Gastrocnemius medialis (tissue), 4 donors: ENCODE data around the gene LMO7. TPM values are rescaled to one million over a fixed set of nuclear protein-coding genes. Genes with fewer than 3 reads are reported as not detected.

Source experiments
- ATAC-seq, 2 donors: fragments of 150-250 bp; one replicate each; pipeline ENCODE4 v1.9.1; 2016
- DNase-seq, 2 donors: peaks; one replicate each; pipeline ENCODE4 v3.0.0-alpha.2; 2019
- H3K27ac ChIP-seq, 4 donors: fragments of 200-600 bp; sonication (generic); 1 replicate in 1 of 4; 2 replicates in 3 of 4; pipeline ENCODE4 v1.5.1; 2016 to 2018; ENCODE audit warnings: mild to moderate bottlenecking in 2 of 4, moderate library complexity in 1 of 4
- H3K27me3 ChIP-seq, 3 donors: fragments of 200-600 bp; sonication (generic) in 2 of 3; 1 replicate in 1 of 3; 2 replicates in 2 of 3; pipeline versions ENCODE4 v1.5.1 to v1.6.0; 2016 to 2019; ENCODE audit warnings: mild to moderate bottlenecking in 1 of 3, moderate library complexity in 1 of 3
- H3K36me3 ChIP-seq, 2 donors: fragments of 200-600 bp; sonication (generic) in 1 of 2; one replicate each; pipeline ENCODE4 v1.5.1; 2017 to 2018
- H3K4me1 ChIP-seq, 2 donors: fragments of 200-600 bp; sonication (generic) in 1 of 2; one replicate each; pipeline ENCODE4 v1.5.1; 2016 to 2017; ENCODE audit warnings: mild to moderate bottlenecking in 2 of 2
- H3K4me3 ChIP-seq, 4 donors: fragments of 200-600 bp; sonication (generic) in 3 of 4; 1 replicate in 1 of 4; 2 replicates in 3 of 4; pipeline ENCODE4 v1.5.1; 2016 to 2019; ENCODE audit warnings: mild to moderate bottlenecking in 2 of 4
- H3K9me3 ChIP-seq, 3 donors: fragments of 200-600 bp; sonication (generic) in 2 of 3; 1 replicate in 1 of 3; 2 replicates in 2 of 3; pipeline ENCODE4 v1.5.1; 2016 to 2019
- POLR2A ChIP-seq, 2 donors: fragments of 450-650 bp; IDR thresholded peaks; one replicate each; pipeline ENCODE4 v1.6.1; 2017; ENCODE audit warnings: antibody characterized with exemption in 2 of 2, mild to moderate bottlenecking in 2 of 2, moderate library complexity in 2 of 2
- in situ Hi-C, 4 donors: fragments of 200-750 bp; cut with MboI; loops; one replicate each; pipeline versions ENCODE4 v1.15.0 to v1.8.0; 2017; ENCODE audit warnings: low sequenced_read_pairs in 4 of 4
- intact Hi-C: fragments of 100-400 bp; cut with DNase I; formaldehyde crosslinking; loops from one replicate; pipeline ENCODE4 v1.15.1; 2023; ENCODE audit warnings: low total_unique reads
- total RNA-seq, 4 donors: library from RNA; depleted of rRNA; stranded (reverse); fragments of >200 nt; gene quantifications; one replicate each; pipeline versions ENCODE4 v1.1.0 to v1.2.3, GENCODE V29; 2016
- TF ChIP-seq, protein P1 (sequence below), 5 experiments: fragments of 450-650 bp in 3 of 5; fragments of 200-600 bp in 2 of 5; sonication (generic) in 2 of 5; IDR thresholded peaks in 4 of 5; conservative IDR thresholded peaks in 1 of 5; 1 replicate in 4 of 5; 2 replicates in 1 of 5; pipeline ENCODE4 v1.5.1; 2016 to 2019; ENCODE audit warnings: antibody characterized with exemption in 5 of 5, mild to moderate bottlenecking in 3 of 5, moderate library complexity in 3 of 5

Gene LMO7
- total RNA-seq, 4 donors from 2014 or later = 68.3 to 134 (median 95.9) TPM

GRCh38 chr13:75641026-75641425 is 4.9 kb downstream of the LMO7 start:
- in situ Hi-C loops = no loop called here
- Histone ChIP-seq H3K36me3 (no peaks in the 10 kb centered on the region), H3K9me3 (no peaks in the 10 kb centered on the region), H3K27me3 (peaks cover 0 to 2% (median 0%) of the 10 kb centered on the region in 3 donors), H3K4me3 (no peak overlapping the region), H3K4me1 (peaks cover 0 to 8% of the 10 kb centered on the region in 2 donors), H3K27ac (no peak overlapping the region)
- TF ChIP-seq, protein P1, sequence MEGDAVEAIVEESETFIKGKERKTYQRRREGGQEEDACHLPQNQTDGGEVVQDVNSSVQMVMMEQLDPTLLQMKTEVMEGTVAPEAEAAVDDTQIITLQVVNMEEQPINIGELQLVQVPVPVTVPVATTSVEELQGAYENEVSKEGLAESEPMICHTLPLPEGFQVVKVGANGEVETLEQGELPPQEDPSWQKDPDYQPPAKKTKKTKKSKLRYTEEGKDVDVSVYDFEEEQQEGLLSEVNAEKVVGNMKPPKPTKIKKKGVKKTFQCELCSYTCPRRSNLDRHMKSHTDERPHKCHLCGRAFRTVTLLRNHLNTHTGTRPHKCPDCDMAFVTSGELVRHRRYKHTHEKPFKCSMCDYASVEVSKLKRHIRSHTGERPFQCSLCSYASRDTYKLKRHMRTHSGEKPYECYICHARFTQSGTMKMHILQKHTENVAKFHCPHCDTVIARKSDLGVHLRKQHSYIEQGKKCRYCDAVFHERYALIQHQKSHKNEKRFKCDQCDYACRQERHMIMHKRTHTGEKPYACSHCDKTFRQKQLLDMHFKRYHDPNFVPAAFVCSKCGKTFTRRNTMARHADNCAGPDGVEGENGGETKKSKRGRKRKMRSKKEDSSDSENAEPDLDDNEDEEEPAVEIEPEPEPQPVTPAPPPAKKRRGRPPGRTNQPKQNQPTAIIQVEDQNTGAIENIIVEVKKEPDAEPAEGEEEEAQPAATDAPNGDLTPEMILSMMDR (IDR thresholded peaks at IDR 0.05 in 4 of 5, conservative IDR thresholded peaks at IDR 0.05 in 1 of 5) = no peak
- no peak for TF ChIP-seq POLR2A (IDR thresholded peaks at IDR 0.05)
- DNase-seq = no peak
- ATAC-seq = no peak
- intact Hi-C loops = no loop called here

- Histone ChIP-seq H3K36me3 (no peaks in the 10 kb centered on the region), H3K27me3 (no peaks in the 10 kb centered on the region), H3K4me1 (no peaks in the 10 kb centered on the region), H3K27ac (no peak overlapping the region), H3K4me3 (no peak overlapping the region), H3K9me3 (no peaks in the 10 kb centered on the region)
- TF ChIP-seq, protein P1 (IDR thresholded peaks at IDR 0.05 in 4 of 5, conservative IDR thresholded peaks at IDR 0.05 in 1 of 5) = no peak
- no peak for TF ChIP-seq POLR2A (IDR thresholded peaks at IDR 0.05)
- in situ Hi-C loops = no loop called here
- ATAC-seq (no peak), DNase-seq (no peak)
- intact Hi-C loops = no loop called here
Observed at GRCh38 chr13:75643182-75643581, 7.1 kb downstream of the LMO7 start.

- intact Hi-C loops = no loop called here
- Histone ChIP-seq H3K9me3 (no peaks in the 10 kb centered on the region), H3K27ac (no peak overlapping the region), H3K27me3 (no peaks in the 10 kb centered on the region), H3K4me3 (no peak overlapping the region), H3K4me1 (no peaks in the 10 kb centered on the region), H3K36me3 (no peaks in the 10 kb centered on the region)
- ATAC-seq (no peak), DNase-seq (no peak)
- TF ChIP-seq, protein P1 (IDR thresholded peaks at IDR 0.05 in 4 of 5, conservative IDR thresholded peaks at IDR 0.05 in 1 of 5) = no peak
- no peak for TF ChIP-seq POLR2A (IDR thresholded peaks at IDR 0.05)
- in situ Hi-C loops = no loop called here
Observed at GRCh38 chr13:75643693-75644092, 7.6 kb downstream of the LMO7 start.

DNA sequence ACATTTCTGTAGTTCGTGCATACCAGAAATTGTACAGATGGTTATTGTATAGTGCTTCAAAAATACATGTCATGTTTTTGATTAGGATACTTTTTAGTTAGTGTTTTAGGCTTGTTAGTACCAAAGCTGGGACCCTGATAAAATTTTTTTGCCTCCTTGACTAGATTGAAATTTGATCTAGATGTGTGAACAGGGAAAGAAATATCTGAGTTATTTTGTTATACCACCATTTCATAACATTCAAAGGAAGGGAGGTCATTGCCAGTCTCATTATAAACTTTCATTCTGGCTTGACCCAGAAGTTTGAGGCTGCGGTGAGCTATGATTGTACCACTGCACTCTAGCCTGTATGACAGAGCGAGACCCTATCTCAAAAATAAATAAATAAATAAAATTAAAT is 9.0 kb downstream of the LMO7 start:
- DNase-seq (no peak), ATAC-seq (no peak)
- H3K27ac ChIP-seq = no peak overlapping the region
- no peaks in the 10 kb centered on the region for H3K4me1 ChIP-seq
- no peaks in the 10 kb centered on the region for H3K27me3 ChIP-seq
- TF ChIP-seq, protein P1 (IDR thresholded peaks at IDR 0.05 in 4 of 5, conservative IDR thresholded peaks at IDR 0.05 in 1 of 5) = no peak
- no peak for TF ChIP-seq POLR2A (IDR thresholded peaks at IDR 0.05)
- H3K36me3 ChIP-seq = no peaks in the 10 kb centered on the region
- in situ Hi-C loops (no loop called here), intact Hi-C loops (no loop called here)
- no peak overlapping the region for H3K4me3 ChIP-seq
- no peaks in the 10 kb centered on the region for H3K9me3 ChIP-seq

DNA sequence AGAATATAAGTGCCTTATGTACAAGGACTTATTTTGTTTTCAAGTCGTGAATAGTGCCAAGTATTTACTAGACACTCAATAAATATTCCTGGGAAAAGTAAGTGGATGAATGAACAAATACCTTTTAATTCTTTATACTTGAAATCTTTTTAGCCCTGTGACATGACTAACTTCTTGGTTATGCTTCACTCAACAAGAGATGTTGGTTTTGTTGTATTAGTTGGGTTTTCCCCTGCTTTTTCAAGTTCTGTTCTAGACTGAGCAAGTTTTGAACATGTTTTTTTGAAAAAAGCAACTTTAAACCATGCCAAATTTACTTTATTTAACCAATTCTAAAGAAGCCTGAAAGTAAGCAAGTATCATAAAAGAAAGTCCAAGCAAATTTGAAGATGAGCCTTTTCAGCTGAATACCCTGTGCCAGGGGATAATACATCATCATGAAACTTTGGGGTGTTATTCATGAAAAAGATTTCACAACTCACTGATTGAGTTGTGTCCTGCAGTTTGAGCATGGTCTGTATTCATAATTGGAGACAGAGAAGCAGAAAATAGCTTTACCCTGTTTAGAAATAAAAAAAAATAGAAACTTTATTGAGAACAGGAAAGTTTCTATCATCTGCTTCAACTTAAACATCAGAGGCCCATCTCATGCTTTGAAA is 11.1 kb downstream of the LMO7 start:
- Histone ChIP-seq H3K27me3 (no peaks in the 10 kb centered on the region), H3K4me3 (no peak overlapping the region), H3K36me3 (no peaks in the 10 kb centered on the region), H3K27ac (no peak overlapping the region), H3K9me3 (no peaks in the 10 kb centered on the region), H3K4me1 (no peaks in the 10 kb centered on the region)
- DNase-seq = no peak
- no peak for ATAC-seq
- in situ Hi-C loops = no loop called here
- intact Hi-C loops = no loop called here
- TF ChIP-seq POLR2A (IDR thresholded peaks at IDR 0.05) = no peak
- TF ChIP-seq, protein P1 (IDR thresholded peaks at IDR 0.05 in 4 of 5, conservative IDR thresholded peaks at IDR 0.05 in 1 of 5) = no peak
